ENCODE data around the gene MFRP. TPM values are rescaled to one million over a fixed set of nuclear protein-coding genes. Genes with fewer than 3 reads are reported as not detected.

Gene MFRP
- total and polyA plus RNA-seq, 9 of the 15 experiments (the other 6 are each of a cell fraction or from before 2014, with no cell fraction given), result not detected

DNA sequence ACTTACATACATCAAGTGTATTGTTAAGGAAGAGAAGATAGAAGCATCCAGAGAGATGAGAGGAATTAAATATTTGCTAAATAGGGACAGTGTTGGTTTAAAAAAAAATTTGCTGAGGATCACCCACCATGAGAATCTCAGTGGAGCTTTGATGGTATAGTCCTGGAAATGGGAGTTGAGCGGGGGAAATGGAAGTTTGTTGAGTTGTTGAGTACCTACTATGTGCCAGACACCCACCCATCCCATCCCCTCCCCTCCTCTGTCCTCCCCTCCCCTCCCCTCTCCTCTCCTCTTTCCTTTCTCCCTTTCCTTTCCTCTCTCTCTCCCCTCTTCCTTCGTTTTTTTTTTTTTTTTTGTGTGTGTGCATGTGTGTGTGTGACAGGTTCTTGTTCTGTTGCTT, 4.7 kb upstream of the MFRP start (continued):
- TF ChIP-seq, protein P1, sequence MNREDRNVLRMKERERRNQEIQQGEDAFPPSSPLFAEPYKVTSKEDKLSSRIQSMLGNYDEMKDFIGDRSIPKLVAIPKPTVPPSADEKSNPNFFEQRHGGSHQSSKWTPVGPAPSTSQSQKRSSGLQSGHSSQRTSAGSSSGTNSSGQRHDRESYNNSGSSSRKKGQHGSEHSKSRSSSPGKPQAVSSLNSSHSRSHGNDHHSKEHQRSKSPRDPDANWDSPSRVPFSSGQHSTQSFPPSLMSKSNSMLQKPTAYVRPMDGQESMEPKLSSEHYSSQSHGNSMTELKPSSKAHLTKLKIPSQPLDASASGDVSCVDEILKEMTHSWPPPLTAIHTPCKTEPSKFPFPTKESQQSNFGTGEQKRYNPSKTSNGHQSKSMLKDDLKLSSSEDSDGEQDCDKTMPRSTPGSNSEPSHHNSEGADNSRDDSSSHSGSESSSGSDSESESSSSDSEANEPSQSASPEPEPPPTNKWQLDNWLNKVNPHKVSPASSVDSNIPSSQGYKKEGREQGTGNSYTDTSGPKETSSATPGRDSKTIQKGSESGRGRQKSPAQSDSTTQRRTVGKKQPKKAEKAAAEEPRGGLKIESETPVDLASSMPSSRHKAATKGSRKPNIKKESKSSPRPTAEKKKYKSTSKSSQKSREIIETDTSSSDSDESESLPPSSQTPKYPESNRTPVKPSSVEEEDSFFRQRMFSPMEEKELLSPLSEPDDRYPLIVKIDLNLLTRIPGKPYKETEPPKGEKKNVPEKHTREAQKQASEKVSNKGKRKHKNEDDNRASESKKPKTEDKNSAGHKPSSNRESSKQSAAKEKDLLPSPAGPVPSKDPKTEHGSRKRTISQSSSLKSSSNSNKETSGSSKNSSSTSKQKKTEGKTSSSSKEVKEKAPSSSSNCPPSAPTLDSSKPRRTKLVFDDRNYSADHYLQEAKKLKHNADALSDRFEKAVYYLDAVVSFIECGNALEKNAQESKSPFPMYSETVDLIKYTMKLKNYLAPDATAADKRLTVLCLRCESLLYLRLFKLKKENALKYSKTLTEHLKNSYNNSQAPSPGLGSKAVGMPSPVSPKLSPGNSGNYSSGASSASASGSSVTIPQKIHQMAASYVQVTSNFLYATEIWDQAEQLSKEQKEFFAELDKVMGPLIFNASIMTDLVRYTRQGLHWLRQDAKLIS (CRISPR knock-in tag; IDR thresholded peaks at IDR 0.05), result no peak
- no peak for TF ChIP-seq HNRNPUL1 (IDR thresholded peaks at IDR 0.05; ENCODE audit: low read length)

DNA sequence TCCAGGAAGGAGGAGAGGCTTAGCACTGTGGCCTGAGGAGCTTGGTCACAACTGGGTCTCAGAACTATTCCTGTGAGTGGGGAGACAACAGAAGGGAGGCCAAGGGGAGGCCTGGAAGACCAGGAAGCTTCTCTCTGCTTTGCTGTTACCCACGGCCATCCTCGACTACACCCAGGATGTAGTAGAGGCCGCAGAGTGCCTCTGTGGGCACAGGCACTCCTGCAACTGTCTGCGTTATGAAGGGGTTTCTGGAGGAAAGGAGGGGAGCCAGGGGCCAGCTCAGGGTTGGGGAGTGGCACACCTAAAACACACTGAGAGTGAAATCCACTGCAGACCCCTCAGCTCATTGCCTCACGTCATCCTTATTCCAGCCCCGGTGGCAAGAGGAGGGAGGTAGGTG, 3.8 kb upstream of the MFRP start:
- no peak for FAIRE-seq
- intact Hi-C loops (cut with micrococcal nuclease) (loop anchor here (10.0 kb wide), 1 partner anchor 864 kb away; the partner anchor contains the start of gene OAF), in situ Hi-C loops (cut with MboI) (no loop called here)
- H3K27me3 ChIP-seq (ENCODE audit: control insufficient read depth in 2 of 2, insufficient read depth in 2 of 2, low read length in 2 of 2), result peaks cover 0 to 10% of the 10 kb centered on the region in 2 experiments; a peak in 3 of 5 replicates
- no peak overlapping the region; a peak in 1 of 4 replicates for H3K9ac ChIP-seq (ENCODE audit: insufficient read depth in 1 of 2, low read depth in 2 of 2, low read length in 2 of 2)
- no peak for TF ChIP-seq TAL1 (IDR thresholded peaks at IDR 0.05)
- TF ChIP-seq TCF7 (IDR thresholded peaks at IDR 0.05; ENCODE audit: borderline replicate concordance), result no peak
- TF ChIP-seq SNIP1 (IDR thresholded peaks at IDR 0.05; ENCODE audit: low read depth), result no peak
- no peak for TF ChIP-seq JUNB (CRISPR knock-in tag; conservative IDR thresholded peaks at IDR 0.05)
- no peak for TF ChIP-seq BRD4 (IDR thresholded peaks at IDR 0.05)
- no peak for TF ChIP-seq NCOA1 (IDR thresholded peaks at IDR 0.05; ENCODE audit: low read depth)
- no peak for ATAC-seq
- ChIA-PET POLR2A (interaction anchor here (1.2 kb wide), 1 partner anchor 11 kb away, joined by 8 read pairs; no protein-coding TSS in a partner anchor), CTCF (ENCODE audit: low intra/inter-chr PET ratio) (no interaction called here)
- H3K9me3 ChIP-seq (replicated peaks; ENCODE audit: control insufficient read depth, insufficient read depth, low read depth, low read length), result no peaks in the 10 kb centered on the region
- no peaks in the 10 kb centered on the region for H3K9me1 ChIP-seq (ENCODE audit: control insufficient read depth, insufficient read depth, low read length)
- no peaks in the 10 kb centered on the region for H3K79me2 ChIP-seq (ENCODE audit: control insufficient read depth, insufficient read depth, low read length)
- no peak for DNase-seq (ENCODE audit: extremely low read depth in 1 of 4, low spot score in 3 of 4)
- WGBS (ENCODE audit: insufficient coverage, low coverage, missing lambda C conversion rate), result 39% methylated on average over 5 of the region's 6 CpGs
- BruUV-seq (replicated peaks), result no TSS peak
- H2AFZ ChIP-seq (ENCODE audit: low read depth, low read length), result peak overlapping the region; percentile 68
- peaks cover 8% of the 10 kb centered on the region; the same call in 1 of the 3 replicates for H3K36me3 ChIP-seq (ENCODE audit: control insufficient read depth, insufficient read depth, low read length)
- H3K4me2 ChIP-seq (ENCODE audit: insufficient read depth, low read length), result no peak overlapping the region
- H4K20me1 ChIP-seq (replicated peaks; ENCODE audit: control insufficient read depth, insufficient read depth, low read length), result no peaks in the 10 kb centered on the region; the same call in 1 of the 2 replicates
- H3K4me3 ChIP-seq, result no peak overlapping the region
- no peak overlapping the region for H3K27ac ChIP-seq (ENCODE audit: extremely low read depth, low read depth, low read length)
- H3K4me1 ChIP-seq (replicated peaks in 1 of 2; ENCODE audit: control insufficient read depth in 2 of 2, insufficient read depth in 2 of 2, low read length in 2 of 2), result peaks cover 4 to 7% of the 10 kb centered on the region in 2 experiments; a peak in 4 of 5 replicates

Data from K562 (cell line).